ENCODE results near the gene IL17F.

Gene IL17F

GRCh38 chr6:52263709-52264540 is 19.6 kb upstream of the IL17F start:
- Histone ChIP-seq H3K4me1 (ENCODE audit: control insufficient read depth, low read depth, low read length) (no peaks in the 10 kb centered on the region), H3K36me3 (ENCODE audit: control insufficient read depth, low read depth, low read length) (peaks cover 81% of the 10 kb centered on the region), H3K27me3 (ENCODE audit: control insufficient read depth, insufficient read depth, low read length) (no peaks in the 10 kb centered on the region), H3K9ac (ENCODE audit: low read length) (no peak overlapping the region), H3K9me3 (ENCODE audit: control insufficient read depth, low read depth, low read length) (no peaks in the 10 kb centered on the region), H3K27ac (ENCODE audit: low read length) (no peak overlapping the region), H3K4me3 (ENCODE audit: low read length) (no peak overlapping the region)

- Histone ChIP-seq H3K27me3 (ENCODE audit: control insufficient read depth, insufficient read depth, low read length) (no peaks in the 10 kb centered on the region), H3K4me3 (ENCODE audit: low read length) (no peak overlapping the region), H3K9ac (ENCODE audit: low read length) (no peak overlapping the region), H3K9me3 (ENCODE audit: control insufficient read depth, low read depth, low read length) (no peaks in the 10 kb centered on the region), H3K27ac (ENCODE audit: low read length) (no peak overlapping the region), H3K4me1 (ENCODE audit: control insufficient read depth, low read depth, low read length) (no peaks in the 10 kb centered on the region), H3K36me3 (ENCODE audit: control insufficient read depth, low read depth, low read length) (peaks cover 69% of the 10 kb centered on the region)
Observed at GRCh38 chr6:52262620-52263344, 18.5 kb upstream of the IL17F start.

- Histone ChIP-seq H3K4me1 (ENCODE audit: control insufficient read depth, low read depth, low read length) (no peaks in the 10 kb centered on the region), H3K27me3 (ENCODE audit: control insufficient read depth, insufficient read depth, low read length) (no peaks in the 10 kb centered on the region), H3K4me3 (ENCODE audit: low read length) (no peak overlapping the region), H3K27ac (ENCODE audit: low read length) (no peak overlapping the region), H3K9ac (ENCODE audit: low read length) (no peak overlapping the region), H3K9me3 (ENCODE audit: control insufficient read depth, low read depth, low read length) (no peaks in the 10 kb centered on the region), H3K36me3 (ENCODE audit: control insufficient read depth, low read depth, low read length) (peaks cover 55% of the 10 kb centered on the region)
Observed at GRCh38 chr6:52261229-52261628, 16.9 kb upstream of the IL17F start.

GRCh38 chr6:52260634-52261033 is 16.3 kb upstream of the IL17F start:
- no peak overlapping the region for H3K27ac ChIP-seq (ENCODE audit: low read length)
- H3K9me3 ChIP-seq (ENCODE audit: control insufficient read depth, low read depth, low read length): no peaks in the 10 kb centered on the region
- H3K4me3 ChIP-seq (ENCODE audit: low read length): no peak overlapping the region
- H3K4me1 ChIP-seq (ENCODE audit: control insufficient read depth, low read depth, low read length): no peaks in the 10 kb centered on the region
- H3K36me3 ChIP-seq (ENCODE audit: control insufficient read depth, low read depth, low read length): peaks cover 50% of the 10 kb centered on the region
- no peak overlapping the region for H3K9ac ChIP-seq (ENCODE audit: low read length)
- H3K27me3 ChIP-seq (ENCODE audit: control insufficient read depth, insufficient read depth, low read length): no peaks in the 10 kb centered on the region

GRCh38 chr6:52255434-52255833 is 11.1 kb upstream of the IL17F start:
- no peaks in the 10 kb centered on the region for H3K4me1 ChIP-seq (ENCODE audit: control insufficient read depth, low read depth, low read length)
- no peaks in the 10 kb centered on the region for H3K36me3 ChIP-seq (ENCODE audit: control insufficient read depth, low read depth, low read length)
- no peak overlapping the region for H3K9ac ChIP-seq (ENCODE audit: low read length)
- H3K4me3 ChIP-seq (ENCODE audit: low read length): no peak overlapping the region
- H3K27me3 ChIP-seq (ENCODE audit: control insufficient read depth, insufficient read depth, low read length): no peaks in the 10 kb centered on the region
- no peaks in the 10 kb centered on the region for H3K9me3 ChIP-seq (ENCODE audit: control insufficient read depth, low read depth, low read length)
- no peak overlapping the region for H3K27ac ChIP-seq (ENCODE audit: low read length)

GRCh38 chr6:52254731-52255378 is 10.6 kb upstream of the IL17F start:
- Histone ChIP-seq H3K36me3 (ENCODE audit: control insufficient read depth, low read depth, low read length) (no peaks in the 10 kb centered on the region), H3K4me1 (ENCODE audit: control insufficient read depth, low read depth, low read length) (no peaks in the 10 kb centered on the region), H3K4me3 (ENCODE audit: low read length) (no peak overlapping the region), H3K9ac (ENCODE audit: low read length) (no peak overlapping the region), H3K27ac (ENCODE audit: low read length) (no peak overlapping the region), H3K27me3 (ENCODE audit: control insufficient read depth, insufficient read depth, low read length) (no peaks in the 10 kb centered on the region), H3K9me3 (ENCODE audit: control insufficient read depth, low read depth, low read length) (no peaks in the 10 kb centered on the region)

- no peaks in the 10 kb centered on the region for H3K9me3 ChIP-seq (ENCODE audit: control insufficient read depth, low read depth, low read length)
- no peak overlapping the region for H3K9ac ChIP-seq (ENCODE audit: low read length)
- no peak overlapping the region for H3K27ac ChIP-seq (ENCODE audit: low read length)
- H3K36me3 ChIP-seq (ENCODE audit: control insufficient read depth, low read depth, low read length): no peaks in the 10 kb centered on the region
- H3K4me1 ChIP-seq (ENCODE audit: control insufficient read depth, low read depth, low read length): no peaks in the 10 kb centered on the region
- no peak overlapping the region for H3K4me3 ChIP-seq (ENCODE audit: low read length)
- no peaks in the 10 kb centered on the region for H3K27me3 ChIP-seq (ENCODE audit: control insufficient read depth, insufficient read depth, low read length)
Observed at GRCh38 chr6:52253494-52253893, 9.2 kb upstream of the IL17F start.

- H3K4me3 ChIP-seq (ENCODE audit: low read length): no peak overlapping the region
- no peaks in the 10 kb centered on the region for H3K9me3 ChIP-seq (ENCODE audit: control insufficient read depth, low read depth, low read length)
- H3K27ac ChIP-seq (ENCODE audit: low read length): no peak overlapping the region
- H3K4me1 ChIP-seq (ENCODE audit: control insufficient read depth, low read depth, low read length): no peaks in the 10 kb centered on the region
- H3K27me3 ChIP-seq (ENCODE audit: control insufficient read depth, insufficient read depth, low read length): no peaks in the 10 kb centered on the region
- no peaks in the 10 kb centered on the region for H3K36me3 ChIP-seq (ENCODE audit: control insufficient read depth, low read depth, low read length)
- H3K9ac ChIP-seq (ENCODE audit: low read length): no peak overlapping the region
Observed at GRCh38 chr6:52251113-52251512, 6.8 kb upstream of the IL17F start.

GRCh38 chr6:52249078-52249477 is 4.8 kb upstream of the IL17F start:
- no peak overlapping the region for H3K9ac ChIP-seq (ENCODE audit: low read length)
- no peaks in the 10 kb centered on the region for H3K4me1 ChIP-seq (ENCODE audit: control insufficient read depth, low read depth, low read length)
- no peak overlapping the region for H3K27ac ChIP-seq (ENCODE audit: low read length)
- no peaks in the 10 kb centered on the region for H3K36me3 ChIP-seq (ENCODE audit: control insufficient read depth, low read depth, low read length)
- H3K27me3 ChIP-seq (ENCODE audit: control insufficient read depth, insufficient read depth, low read length): no peaks in the 10 kb centered on the region
- H3K4me3 ChIP-seq (ENCODE audit: low read length): no peak overlapping the region
- no peaks in the 10 kb centered on the region for H3K9me3 ChIP-seq (ENCODE audit: control insufficient read depth, low read depth, low read length)

GRCh38 chr6:52245425-52245824 is 1.1 kb upstream of the IL17F start:
- no peak overlapping the region for H3K4me3 ChIP-seq (ENCODE audit: low read length)
- no peaks in the 10 kb centered on the region for H3K9me3 ChIP-seq (ENCODE audit: control insufficient read depth, low read depth, low read length)
- H3K27me3 ChIP-seq (ENCODE audit: control insufficient read depth, insufficient read depth, low read length): no peaks in the 10 kb centered on the region

GRCh38 chr6:52243282-52243893 is 912 bp downstream of the IL17F start:
- H3K9me3 ChIP-seq (ENCODE audit: control insufficient read depth, low read depth, low read length): no peaks in the 10 kb centered on the region
- H3K36me3 ChIP-seq (ENCODE audit: control insufficient read depth, low read depth, low read length): no peaks in the 10 kb centered on the region
- H3K4me3 ChIP-seq (ENCODE audit: low read length): no peak overlapping the region
- H3K27me3 ChIP-seq (ENCODE audit: control insufficient read depth, insufficient read depth, low read length): no peaks in the 10 kb centered on the region
- no peak overlapping the region for H3K27ac ChIP-seq (ENCODE audit: low read length)
- no peaks in the 10 kb centered on the region for H3K4me1 ChIP-seq (ENCODE audit: control insufficient read depth, low read depth, low read length)
- no peak overlapping the region for H3K9ac ChIP-seq (ENCODE audit: low read length)

More at GRCh38 chr6:52245425-52245824, 1.1 kb upstream of the IL17F start:
- no peaks in the 10 kb centered on the region for H3K4me1 ChIP-seq (ENCODE audit: control insufficient read depth, low read depth, low read length)
- no peaks in the 10 kb centered on the region for H3K36me3 ChIP-seq (ENCODE audit: control insufficient read depth, low read depth, low read length)
- H3K27ac ChIP-seq (ENCODE audit: low read length): no peak overlapping the region
- no peak overlapping the region for H3K9ac ChIP-seq (ENCODE audit: low read length)

Data from iPS-18a (cell line).